ENCODE results near the gene DHX58.

Gene DHX58

GRCh38 chr17:42052346-42052877, 60.1 kb downstream of the DHX58 start:
- DNase-seq, result no peak

- DNase-seq, result no peak
Measured at GRCh38 chr17:42051645-42052044, 60.9 kb downstream of the DHX58 start.

Data from stimulated activated CD4-positive, alpha-beta T cell treated with anti-CD3 and anti-CD28 coated beads, Interleukin-12 subunit alpha, Interleukin-12 subunit beta, amount 100 ng/mL, for 4 hours (primary cell).